Pancreas (tissue), 10 donors: ENCODE measurements around the gene ERP27. TPM values are rescaled to one million over a fixed set of nuclear protein-coding genes. Genes with fewer than 3 reads are reported as not detected.

Source experiments
- ATAC-seq, 4 donors: fragments of 200-7000 bp; cut with Tn5 transposase; one replicate each; pipeline versions ENCODE4 v1.8.0 to v1.9.1; 2020; ENCODE audit warnings: mild to moderate bottlenecking in 4 of 4, moderate library complexity in 4 of 4
- DNase-seq, 6 donors: peaks; one replicate each; pipeline ENCODE4 v3.0.0-alpha.2; 2020
- FAIRE-seq: peaks from 2 replicates; lab custom pipeline; 2012; peaks lifted over from hg19 to GRCh38; lab: Jason Lieb, UNC
- H3K27ac ChIP-seq, 4 donors: fragments of 200-600 bp; sonication (generic); 1 replicate in 3 of 4; 2 replicates in 1 of 4; pipeline versions ENCODE4 v1.5.0 to v1.8.0; 2020
- H3K27me3 ChIP-seq, 4 donors: fragments of 200-600 bp; one replicate each; pipeline ENCODE4 v1.8.0; 2021
- H3K36me3 ChIP-seq, 3 donors: fragments of 200-600 bp; sonication (generic) in 1 of 3; one replicate each; pipeline versions ENCODE4 v1.5.0 to v1.8.0; 2020 to 2021
- H3K4me1 ChIP-seq, 3 donors: fragments of 200-600 bp; one replicate each; pipeline ENCODE4 v1.8.0; 2021
- H3K4me3 ChIP-seq, 4 donors: fragments of 200-600 bp; sonication (generic) in 2 of 4; one replicate each; pipeline versions ENCODE4 v1.5.0 to v1.8.0; 2020 to 2021
- H3K9me3 ChIP-seq, 4 donors: fragments of 200-600 bp; one replicate each; pipeline ENCODE4 v1.8.0; 2021
- WGBS, 2 donors: extraction: QIAGEN DNeasy Blood & Tissue Kit; methylation state at CpG; one replicate each; pipeline ENCODE4 v1.1.7; 2013; 5-methylcytosine and 5-hydroxymethylcytosine counted together
- intact Hi-C, 3 donors: fragments of 100-400 bp; cut with DNase I; formaldehyde crosslinking; loops; one replicate each; pipeline versions ENCODE4 v1.11.1 to v1.14.2; 2022
- polyA plus RNA-seq, 2 donors: library from polyadenylated mRNA; stranded (reverse); fragments of 200-250 nt; gene quantifications; one replicate each; pipeline ENCODE4 v1.2.3, GENCODE V29; 2013
- total RNA-seq, 6 donors: library from RNA; stranded (reverse); fragmentation: NEBNext Ultra II Directional in 4 of 6; extraction: Animal tissue kit (Norgen Biotek cat#: 25700) in 4 of 6; gene quantifications; one replicate each; pipeline versions ENCODE4 v1.2.1 to v1.2.4, GENCODE V29; 2021 to 2023
- TF ChIP-seq, protein P1 (sequence below), 4 donors: fragments of 200-600 bp; sonication (generic) in 3 of 4; IDR thresholded peaks; one replicate each; pipeline versions ENCODE4 v1.5.0 to v1.8.0; 2021; ENCODE audit warnings: antibody characterized with exemption in 4 of 4
- donor health status: healthy with polysubstance abuse.
- donor health status: DM: no; HTN: no; CAD: no; lungs with moderate emphysema.
- donor health status: DM: no; HTN: no; CAD: no.
- donor health status: control.
- donor health status: control.
- donor health status: Bipolar disorder and iron deficiency.
- donor health status: DM: yes; HTN: yes; CAD: no.
- donor health status: DM: no; HTN: no; CAD: no.
- donor health status: DM: no; HTN: no; CAD: no.
- donor health status: DM: yes; HTN: yes; CAD: no.

The ERP27 gene
- total and polyA plus RNA-seq, 8 donors, result 41.8 to 267 (median 97.7) TPM

DNA sequence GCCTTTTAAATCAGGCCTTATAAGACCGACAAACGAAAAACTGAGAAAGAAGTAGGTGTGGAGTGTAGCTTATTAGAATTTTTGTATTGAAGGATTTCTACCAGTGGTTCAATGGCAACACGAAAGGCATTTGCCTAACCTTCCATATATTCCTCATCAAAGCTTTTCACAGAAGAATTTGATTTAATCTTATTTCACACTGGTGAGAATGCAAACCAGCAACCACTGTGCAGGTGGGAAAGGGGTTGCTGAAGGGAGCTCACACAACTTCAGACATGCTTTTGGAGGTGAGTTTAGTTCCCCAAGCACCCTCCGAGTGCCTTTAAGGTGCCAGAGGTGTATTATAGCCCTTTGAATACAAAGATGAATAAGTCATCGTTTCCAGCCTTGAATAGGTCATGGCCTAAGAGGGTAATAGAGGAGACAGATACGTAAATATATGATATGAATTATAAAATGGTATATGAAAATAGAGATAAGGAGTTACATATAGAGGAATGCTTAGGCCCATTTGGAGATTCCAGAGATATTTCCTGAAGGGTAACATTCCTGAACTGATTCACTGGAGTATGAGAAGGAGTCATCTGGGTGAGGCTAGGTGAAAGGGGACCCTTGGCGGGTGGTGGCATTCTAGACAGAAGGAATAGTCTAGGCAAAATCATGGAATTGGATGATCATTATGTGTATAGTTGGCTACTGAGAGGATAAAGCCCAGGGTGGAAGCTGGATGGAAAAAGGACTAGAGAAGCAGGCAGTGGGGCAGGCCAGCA is 6.4 kb downstream of the ERP27 start:
- TF ChIP-seq, protein P1, sequence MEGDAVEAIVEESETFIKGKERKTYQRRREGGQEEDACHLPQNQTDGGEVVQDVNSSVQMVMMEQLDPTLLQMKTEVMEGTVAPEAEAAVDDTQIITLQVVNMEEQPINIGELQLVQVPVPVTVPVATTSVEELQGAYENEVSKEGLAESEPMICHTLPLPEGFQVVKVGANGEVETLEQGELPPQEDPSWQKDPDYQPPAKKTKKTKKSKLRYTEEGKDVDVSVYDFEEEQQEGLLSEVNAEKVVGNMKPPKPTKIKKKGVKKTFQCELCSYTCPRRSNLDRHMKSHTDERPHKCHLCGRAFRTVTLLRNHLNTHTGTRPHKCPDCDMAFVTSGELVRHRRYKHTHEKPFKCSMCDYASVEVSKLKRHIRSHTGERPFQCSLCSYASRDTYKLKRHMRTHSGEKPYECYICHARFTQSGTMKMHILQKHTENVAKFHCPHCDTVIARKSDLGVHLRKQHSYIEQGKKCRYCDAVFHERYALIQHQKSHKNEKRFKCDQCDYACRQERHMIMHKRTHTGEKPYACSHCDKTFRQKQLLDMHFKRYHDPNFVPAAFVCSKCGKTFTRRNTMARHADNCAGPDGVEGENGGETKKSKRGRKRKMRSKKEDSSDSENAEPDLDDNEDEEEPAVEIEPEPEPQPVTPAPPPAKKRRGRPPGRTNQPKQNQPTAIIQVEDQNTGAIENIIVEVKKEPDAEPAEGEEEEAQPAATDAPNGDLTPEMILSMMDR (IDR thresholded peaks at IDR 0.05), result no peak
- DNase-seq (no peak), ATAC-seq (no peak), FAIRE-seq (no peak)
- no peaks in the 10 kb centered on the region for H3K36me3 ChIP-seq
- peaks cover 35 to 72% (median 64%) of the 10 kb centered on the region in 3 donors for H3K4me1 ChIP-seq
- H3K27me3 ChIP-seq, result no peaks in the 10 kb centered on the region
- intact Hi-C loops, result no loop called here
- peak overlapping the region in 2 of 4 donors; percentile 93 to 95 for H3K27ac ChIP-seq
- peak overlapping the region in 2 of 4 donors; percentile 5 to 34 for H3K4me3 ChIP-seq
- no peaks in the 10 kb centered on the region for H3K9me3 ChIP-seq
- WGBS, 2 donors, result 52 to 71% methylated on average over 7 of the region's 7 CpGs

DNA sequence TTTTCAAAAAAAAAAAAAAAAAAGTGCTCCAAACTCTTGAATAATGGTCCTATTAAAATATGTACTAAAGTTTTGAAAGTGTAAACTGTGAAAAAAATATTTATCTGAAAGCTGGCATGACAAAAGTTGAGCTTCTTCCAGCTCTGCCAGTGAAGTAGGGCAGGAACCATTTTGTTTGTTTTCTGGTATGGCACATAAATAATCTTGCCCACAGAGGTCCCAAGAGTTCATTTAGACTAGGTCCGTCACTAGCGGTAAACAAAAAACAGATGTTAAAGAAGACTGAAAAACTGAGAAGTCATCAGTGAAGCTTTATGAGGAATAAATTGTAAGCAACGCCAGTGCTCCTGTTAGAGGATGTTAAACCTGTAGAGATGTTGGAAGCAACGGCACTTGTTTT is 7.0 kb downstream of the ERP27 start:
- TF ChIP-seq, protein P1 (IDR thresholded peaks at IDR 0.05), result no peak
- FAIRE-seq, result no peak
- no peaks in the 10 kb centered on the region for H3K9me3 ChIP-seq
- intact Hi-C loops, result no loop called here
- peak overlapping the region in 2 of 4 donors; percentile 93 to 95 for H3K27ac ChIP-seq
- H3K4me3 ChIP-seq, result peak overlapping the region in 2 of 4 donors; percentile 5 to 34
- no peak for ATAC-seq
- H3K27me3 ChIP-seq, result no peaks in the 10 kb centered on the region
- 38 to 40% methylated on average over 4 of the region's 4 CpGs for WGBS, 2 donors
- H3K4me1 ChIP-seq, result peaks cover 35 to 68% (median 60%) of the 10 kb centered on the region in 3 donors
- DNase-seq, result no peak
- H3K36me3 ChIP-seq, result no peaks in the 10 kb centered on the region

DNA sequence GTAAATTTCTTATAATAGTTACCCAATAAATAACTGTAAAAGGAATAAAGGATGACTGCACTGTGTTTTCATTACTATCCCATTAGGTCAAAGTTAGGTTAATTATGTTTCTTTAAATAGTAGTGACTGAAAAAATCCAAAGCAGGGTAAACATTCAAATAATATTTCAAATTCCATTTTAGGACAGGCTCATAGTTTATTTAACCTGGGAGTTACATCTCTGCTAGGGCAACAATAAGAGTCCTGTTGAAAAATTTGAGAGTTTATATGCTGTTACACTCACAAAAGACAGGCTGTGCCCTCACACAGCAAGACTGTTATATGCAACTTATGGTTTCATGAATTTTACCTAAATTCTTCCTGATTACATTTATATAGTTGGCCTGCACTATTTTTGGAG is 8.0 kb downstream of the ERP27 start:
- Histone ChIP-seq H3K27ac (peak overlapping the region in 2 of 4 donors; percentile 93 to 95), H3K36me3 (no peaks in the 10 kb centered on the region), H3K4me3 (peak overlapping the region in 1 of 4 donors; percentile 1), H3K4me1 (peaks cover 24 to 58% (median 51%) of the 10 kb centered on the region in 3 donors), H3K27me3 (no peaks in the 10 kb centered on the region), H3K9me3 (no peaks in the 10 kb centered on the region)
- intact Hi-C loops, result no loop called here
- peak in 2 of 4 donors; percentile 6 to 17 for ATAC-seq
- FAIRE-seq, result peak; percentile 20
- TF ChIP-seq, protein P1 (IDR thresholded peaks at IDR 0.05), result no peak
- no peak for DNase-seq

- no peak for FAIRE-seq
- H3K4me3 ChIP-seq, result peak overlapping the region in 1 of 4 donors; percentile 16
- TF ChIP-seq, protein P1 (IDR thresholded peaks at IDR 0.05), result no peak
- no peaks in the 10 kb centered on the region for H3K9me3 ChIP-seq
- WGBS, 2 donors, result 6 to 10% methylated on average over 4 of the region's 4 CpGs
- ATAC-seq, result peak; percentile 81 to 91 (median 86)
- intact Hi-C loops, result loop anchor here in 1 of 3 donors (10.0 kb wide), 1 partner anchor 84 kb away; the partner anchor contains the start of gene ART4
- peak in 3 of 6 donors; percentile 53 to 70 (median 64) for DNase-seq
- no peaks in the 10 kb centered on the region for H3K27me3 ChIP-seq
- peaks cover 17 to 56% (median 42%) of the 10 kb centered on the region in 3 donors for H3K4me1 ChIP-seq
- no peaks in the 10 kb centered on the region for H3K36me3 ChIP-seq
- H3K27ac ChIP-seq, result peak overlapping the region in 3 of 4 donors; percentile 8 to 95 (median 93)
These were observed 9.4 kb downstream of the ERP27 start for GRCh38 chr12:14928931-14929330.
